HepG2 (cell line): ENCODE results near the gene LAPTM4A. TPM values are rescaled to one million over a fixed set of nuclear protein-coding genes. Genes with fewer than 3 reads are reported as not detected.

ENCODE experiments used
- ATAC-seq: fragments of 200-7000 bp; cut with Tn5 transposase; 3 replicates; pipeline ENCODE4 v1.9.1; 2020; ENCODE audit warnings: mild to moderate bottlenecking, moderate library complexity
- BruUV-seq: library from RNA; stranded (reverse); fragments of 400-500 nt; replicated peaks from 2 replicates; lab custom pipeline; 2021; lab: Mats Ljungman, UMichigan
- CTCF ChIA-PET: fragments of 300-600 bp; formaldehyde crosslinking; extraction: SDS; loops from one replicate; lab custom pipeline; 2021; ENCODE audit warnings: low total read pairs, inconsistent platforms, low intra/inter-chr PET ratio; lab: Yijun Ruan, JAX
- POLR2A ChIA-PET: fragments of 350-600 bp; sonication (Branson Sonifier 250); formaldehyde crosslinking; loops from one replicate; lab custom pipeline; 2020; ENCODE audit warnings: antibody characterized with exemption, inconsistent platforms; lab: Yijun Ruan, JAX
- DNase-seq: peaks from one replicate; pipeline ENCODE4 v3.0.0-alpha.2; 2015; ENCODE audit warnings: low spot score
- FAIRE-seq: peaks from 3 replicates; lab custom pipeline; 2011; peaks lifted over from hg19 to GRCh38; lab: Jason Lieb, UNC
- H2AFZ ChIP-seq: one replicate; pipeline ENCODE4 v1.6.1; 2011; ENCODE audit warnings: low read length, inconsistent platforms
- H3K27ac ChIP-seq: fragments of 300-600 bp; 3 replicates; pipeline ENCODE4 v1.8.0; 2011; ENCODE audit warnings: mixed run types, mild to moderate bottlenecking, mixed read lengths, low read length, inconsistent platforms; ENCODE audit not compliant: insufficient read depth; ENCODE audit errors: extremely low read length
- H3K27me3 ChIP-seq, 2 experiments: fragments of 200-600 bp in 1 of 2; 2 replicates in 1 of 2; 3 replicates in 1 of 2; pipeline versions ENCODE4 v1.6.0 to v1.8.0; 2011; ENCODE audit warnings: low read length in 2 of 2, mild to moderate bottlenecking in 2 of 2, moderate library complexity in 2 of 2, inconsistent platforms in 1 of 2; ENCODE audit not compliant: insufficient read depth in 2 of 2, control insufficient read depth in 1 of 2
- H3K36me3 ChIP-seq, 2 experiments: fragments of 200-600 bp in 1 of 2; replicated peaks in 1 of 2; 2 replicates in 1 of 2; 3 replicates in 1 of 2; pipeline versions ENCODE4 v1.5.1 to v1.8.0; 2011; ENCODE audit warnings: low read length in 2 of 2, inconsistent platforms in 1 of 2; ENCODE audit not compliant: insufficient read depth in 2 of 2, control insufficient read depth in 1 of 2
- H3K4me1 ChIP-seq: 2 replicates; pipeline ENCODE4 v1.5.1; 2012; ENCODE audit warnings: low read length, inconsistent platforms; ENCODE audit not compliant: insufficient read depth
- H3K4me2 ChIP-seq: 2 replicates; pipeline ENCODE4 v1.6.0; 2011; ENCODE audit warnings: low read depth, low read length, inconsistent platforms
- H3K4me3 ChIP-seq, 3 experiments: fragments of 200-600 bp in 1 of 3; sonication (generic), shearing (Covaris generic) in 1 of 3; replicated peaks in 1 of 3; 2 replicates each; pipeline ENCODE4 v1.5.1; 2011 to 2016; ENCODE audit warnings: low read length in 3 of 3, inconsistent platforms in 2 of 3, low read depth in 2 of 3, mild to moderate bottlenecking in 2 of 3, control low read depth in 1 of 3, mixed read lengths in 1 of 3; ENCODE audit not compliant: insufficient read depth in 1 of 3
- H3K79me2 ChIP-seq: one replicate; pipeline ENCODE4 v1.6.1; 2011; ENCODE audit warnings: low read length, inconsistent platforms; ENCODE audit not compliant: insufficient read depth
- H3K9ac ChIP-seq: 2 replicates; pipeline ENCODE4 v1.6.0; 2011; ENCODE audit warnings: mild to moderate bottlenecking, low read depth, low read length, inconsistent platforms; ENCODE audit not compliant: insufficient read depth
- H3K9me3 ChIP-seq: 2 replicates; pipeline ENCODE4 v1.5.1; 2012; ENCODE audit warnings: mild to moderate bottlenecking, low read length
- H4K20me1 ChIP-seq: 2 replicates; pipeline ENCODE4 v1.6.0; 2011; ENCODE audit warnings: inconsistent platforms, mild to moderate bottlenecking, low read length, moderate library complexity; ENCODE audit not compliant: insufficient read depth
- ATF2 ChIP-seq: sonication (generic); formaldehyde crosslinking; IDR thresholded peaks from 2 replicates; pipeline ENCODE4 v1.4.0; 2020; ENCODE audit warnings: missing genetic modification reagents
- CREB3 ChIP-seq: sonication (generic); formaldehyde crosslinking; IDR thresholded peaks from 2 replicates; pipeline ENCODE4 v1.5.0; 2020; ENCODE audit warnings: missing genetic modification reagents
- GLI4 ChIP-seq: sonication (generic); formaldehyde crosslinking; IDR thresholded peaks from 2 replicates; pipeline ENCODE4 v1.5.1; 2020; ENCODE audit warnings: missing genetic modification reagents, mild to moderate bottlenecking, moderate library complexity, borderline replicate concordance
- MTF2 ChIP-seq: sonication (generic); formaldehyde crosslinking; IDR thresholded peaks from 2 replicates; pipeline ENCODE4 v1.5.0; 2020; ENCODE audit warnings: missing genetic modification reagents, borderline replicate concordance
- MXD1 ChIP-seq: sonication (generic); formaldehyde crosslinking; IDR thresholded peaks from 2 replicates; pipeline ENCODE4 v1.4.0; 2020; ENCODE audit warnings: mild to moderate bottlenecking, missing genetic modification reagents
- NR2F2 ChIP-seq: IDR thresholded peaks from 2 replicates; pipeline ENCODE4 v1.6.1; 2012; ENCODE audit warnings: low read depth, inconsistent platforms, borderline replicate concordance
- SMC3 ChIP-seq: IDR thresholded peaks from 2 replicates; pipeline ENCODE4 v1.6.1; 2011; ENCODE audit warnings: low read length, improper control_type of control experiment
- SNAPC5 ChIP-seq: sonication (generic); formaldehyde crosslinking; IDR thresholded peaks from 2 replicates; pipeline ENCODE4 v1.8.1; 2023; ENCODE audit warnings: mild to moderate bottlenecking, missing genetic modification reagents, borderline replicate concordance
- THAP8 ChIP-seq: sonication (generic); formaldehyde crosslinking; IDR thresholded peaks from 2 replicates; pipeline ENCODE4 v1.5.1; 2020; ENCODE audit warnings: missing genetic modification reagents, mild to moderate bottlenecking, borderline replicate concordance
- YEATS2 ChIP-seq: sonication (generic); formaldehyde crosslinking; IDR thresholded peaks from 2 replicates; pipeline ENCODE4 v1.4.0; 2020; ENCODE audit warnings: missing genetic modification reagents, borderline replicate concordance
- ZNF609 ChIP-seq: sonication (generic); formaldehyde crosslinking; IDR thresholded peaks from 2 replicates; pipeline ENCODE4 v1.4.0; 2020; ENCODE audit warnings: mild to moderate bottlenecking, missing genetic modification reagents, borderline replicate concordance
- WGBS: methylation state at CpG from one replicate; pipeline ENCODE4 v1.1.6; 2017; ENCODE audit warnings: low lambda C conversion rate; 5-methylcytosine and 5-hydroxymethylcytosine counted together
- in situ Hi-C: cut with HindIII; loops from 2 replicates; pipeline ENCODE4 v1.10.0; 2017; ENCODE audit warnings: low pct_unique_long_range_greater_than_20kb; ENCODE audit not compliant: extremely low pct_ligation_motif_present
- intact Hi-C: fragments of 100-400 bp; cut with micrococcal nuclease; formaldehyde crosslinking; loops from one replicate; pipeline ENCODE4 v1.10.0; 2022; ENCODE audit not compliant: unreplicated experiment
- polyA plus RNA-seq, 8 experiments: library from polyadenylated mRNA; depleted of rRNA in 3 of 8; stranded (reverse) in 7 of 8; unstranded in 1 of 8; fragments of >200 nt; fragmentation: Illumina TruSeq in 4 of 8; extraction: Trizol in 4 of 8; gene quantifications; 2 replicates each; pipeline versions ENCODE4 v1.2.1 to v1.2.3, GENCODE V29; 2011 to 2016; ENCODE audit warnings: low read depth in 4 of 8, missing spikeins in 1 of 8, mixed read lengths in 1 of 8; ENCODE audit not compliant: insufficient read depth in 1 of 8
- total RNA-seq, 5 experiments: library from RNA; depleted of rRNA; stranded (reverse); fragments of >200 nt; fragmentation: Illumina TruSeq; extraction: Trizol; gene quantifications; 2 replicates each; pipeline ENCODE4 v1.2.3, GENCODE V29; 2016; ENCODE audit warnings: low read depth in 1 of 5

Gene LAPTM4A
- total and polyA plus RNA-seq, 2 of the 13 experiments (the other 11 are each of a cell fraction or from before 2014, with no cell fraction given): 116 to 558 TPM

GRCh38 chr2:20052229-20052851 lies 912 bp upstream of the LAPTM4A start:
- ATAC-seq: peak; percentile 2; the same call in 1 of the 3 replicates
- Histone ChIP-seq H3K9me3 (no peaks in the 10 kb centered on the region), H3K36me3 (no peaks in the 10 kb centered on the region), H3K27ac (peak overlapping the region; percentile 97), H3K27me3 (peaks cover 0 to 6% of the 10 kb centered on the region in 2 experiments; a peak in 1 of 5 replicates), H3K4me1 (peaks cover 56% of the 10 kb centered on the region), H3K9ac (peak overlapping the region; percentile 96), H3K4me2 (peak overlapping the region; percentile 96), H4K20me1 (peaks cover 32% of the 10 kb centered on the region), H3K79me2 (peaks cover 40% of the 10 kb centered on the region), H3K4me3 (peak overlapping the region; percentile 73 to 92 (median 84)), H2AFZ (no peak overlapping the region)
- FAIRE-seq: no peak
- 2% methylated on average over 10 of the region's 10 CpGs for WGBS
- in situ Hi-C loops: loop anchor here (5.0 kb wide), 1 partner anchor 40 kb away; no protein-coding TSS in a partner anchor
- peak; percentile 66 for DNase-seq
- ChIA-PET CTCF (interaction anchor here (1.2 kb wide), 1 partner anchor 42 kb away, joined by 4 read pairs; no protein-coding TSS in a partner anchor), POLR2A (interaction anchor here (0.5 to 6.6 kb wide), 26 partner anchors 9 to 615 kb away, joined by 3 to 109 read pairs (median 12); partner anchors contain the start of genes GDF7, MATN3, RHOB and WDR35)
- BruUV-seq: TSS peak; percentile 97
- intact Hi-C loops: loop anchor here (2.0 kb wide), 1 partner anchor 14 kb away; no protein-coding TSS in a partner anchor
- TF ChIP-seq THAP8 (0 out of 2 replicates have a peak, but pooled peaks have one; percentile 14), SMC3 (0 out of 2 replicates have a peak, but pooled peaks have one; percentile 0), NR2F2 (0 out of 2 replicates have a peak, but pooled peaks have one; percentile 5), SNAPC5 (0 out of 2 replicates have a peak, but pooled peaks have one; percentile 1), CREB3 (CRISPR knock-in tag) (peak; percentile 23; the same call in 1 of the 2 replicates), GLI4 (CRISPR knock-in tag) (0 out of 2 replicates have a peak, but pooled peaks have one; percentile 29), MTF2 (CRISPR knock-in tag) (0 out of 2 replicates have a peak, but pooled peaks have one; percentile 61), MXD1 (CRISPR knock-in tag) (no peak), ATF2 (CRISPR knock-in tag) (peak; percentile 60; the same call in 1 of the 2 replicates), ZNF609 (0 out of 2 replicates have a peak, but pooled peaks have one; percentile 0), YEATS2 (CRISPR knock-in tag) (no peak; the same call in 1 of the 2 replicates)
